Keratinocyte (primary cell): Measurements from ENCODE around the gene LIME1. TPM values are rescaled to one million over a fixed set of nuclear protein-coding genes. Genes with fewer than 3 reads are reported as not detected.
A peak's percentile ranks its signal among the peaks of the same experiment; 100 is the strongest.

ENCODE experiments used
- DNase-seq: peaks from one replicate; pipeline ENCODE4 v3.0.0-alpha.2; 2011; ENCODE audit warnings: low read depth, missing footprints, low spot score
- FAIRE-seq: peaks from 2 replicates; lab custom pipeline; 2011; peaks lifted over from hg19 to GRCh38; lab: Jason Lieb, UNC
- H2AFZ ChIP-seq: 2 replicates; pipeline ENCODE4 v1.6.0; 2012; ENCODE audit warnings: low read length, control low read depth, inconsistent platforms; ENCODE audit not compliant: control insufficient read depth
- H3K27ac ChIP-seq: 2 replicates; pipeline ENCODE4 v1.5.1; 2011; ENCODE audit warnings: low read length; ENCODE audit not compliant: control insufficient read depth, insufficient read depth
- H3K27me3 ChIP-seq: 3 replicates; pipeline ENCODE4 v1.6.0; 2011; ENCODE audit warnings: low read length; ENCODE audit not compliant: control insufficient read depth, insufficient read depth; ENCODE audit errors: extremely low read depth
- H3K36me3 ChIP-seq, 2 experiments: 2 replicates in 1 of 2; 3 replicates in 1 of 2; pipeline ENCODE4 v1.5.1; 2011; ENCODE audit warnings: low read length in 2 of 2, mild to moderate bottlenecking in 1 of 2; ENCODE audit not compliant: control insufficient read depth in 2 of 2, insufficient read depth in 2 of 2; ENCODE audit errors: extremely low read depth in 1 of 2
- H3K4me1 ChIP-seq: 3 replicates; pipeline ENCODE4 v1.5.1; 2011; ENCODE audit warnings: low read length; ENCODE audit not compliant: control insufficient read depth, insufficient read depth; ENCODE audit errors: extremely low read depth
- H3K4me2 ChIP-seq: 3 replicates; pipeline ENCODE4 v1.6.0; 2011; ENCODE audit warnings: low read depth, low read length; ENCODE audit not compliant: control insufficient read depth, insufficient read depth; ENCODE audit errors: extremely low read depth
- H3K4me3 ChIP-seq, 3 experiments: fragments of 200-600 bp in 1 of 3; sonication (generic) in 1 of 3; 2 replicates in 2 of 3; 3 replicates in 1 of 3; pipeline ENCODE4 v1.5.1; 2011 to 2016; ENCODE audit warnings: low read length in 3 of 3, mild to moderate bottlenecking in 3 of 3, control low read depth in 2 of 3, inconsistent platforms in 1 of 3, low read depth in 1 of 3, mixed read lengths in 1 of 3, mixed run types in 1 of 3, moderate library complexity in 1 of 3; ENCODE audit not compliant: control insufficient read depth in 2 of 3, insufficient read depth in 2 of 3; ENCODE audit errors: extremely low read depth in 1 of 3
- H3K79me2 ChIP-seq: 2 replicates; pipeline ENCODE4 v1.6.0; 2012; ENCODE audit warnings: low read length; ENCODE audit not compliant: control insufficient read depth, insufficient read depth
- H3K9ac ChIP-seq: 3 replicates; pipeline ENCODE4 v1.6.0; 2011; ENCODE audit warnings: low read length; ENCODE audit not compliant: control insufficient read depth, insufficient read depth; ENCODE audit errors: extremely low read depth
- H3K9me1 ChIP-seq: 3 replicates; pipeline ENCODE4 v1.6.0; 2011; ENCODE audit warnings: low read length; ENCODE audit not compliant: control insufficient read depth, insufficient read depth; ENCODE audit errors: extremely low read depth
- H3K9me3 ChIP-seq: 2 replicates; pipeline ENCODE4 v1.5.1; 2012; ENCODE audit warnings: low read depth, low read length; ENCODE audit not compliant: control insufficient read depth
- H4K20me1 ChIP-seq: 3 replicates; pipeline ENCODE4 v1.6.0; 2011; ENCODE audit warnings: low read length; ENCODE audit not compliant: control insufficient read depth, insufficient read depth; ENCODE audit errors: extremely low read depth
- CTCF ChIP-seq, 3 experiments: IDR thresholded peaks in 1 of 3; conservative IDR thresholded peaks in 1 of 3; optimal IDR thresholded peaks in 1 of 3; 2 replicates in 2 of 3; 3 replicates in 1 of 3; pipeline versions ENCODE3 to v1.5.1; 2011; ENCODE audit warnings: low read length in 3 of 3, mild to moderate bottlenecking in 3 of 3, moderate library complexity in 2 of 3, control low read depth in 1 of 3, inconsistent platforms in 1 of 3; ENCODE audit not compliant: insufficient read depth in 2 of 3; ENCODE audit errors: extremely low read depth in 1 of 3
- EZH2 ChIP-seq: IDR thresholded peaks from one replicate; pipeline ENCODE4 v1.6.1; 2012; ENCODE audit warnings: inconsistent platforms, mild to moderate bottlenecking, low read length, moderate library complexity
- dilution Hi-C: fragments of 300-500 bp; cut with MboI; formaldehyde crosslinking; loops from one replicate; pipeline ENCODE4 v1.7.0; 2020; ENCODE audit warnings: low sequenced_read_pairs; ENCODE audit not compliant: extremely low pct_ligation_motif_present
- polyA plus RNA-seq, 5 experiments: library from polyadenylated mRNA; depleted of rRNA in 3 of 5; stranded (reverse) in 3 of 5; stranded (forward) in 1 of 5; unstranded in 1 of 5; fragments of >200 nt; gene quantifications; 1 replicate in 1 of 5; 2 replicates in 3 of 5; 3 replicates in 1 of 5; pipeline versions ENCODE4 v1.2.1 to v1.2.3, GENCODE V29; 2011 to 2012; ENCODE audit warnings: missing spikeins in 2 of 5, low read depth in 1 of 5, low replicate concordance in 1 of 5

Gene LIME1
- polyA plus RNA-seq, 1 donor (not counting 4 experiments of a cell fraction or from before 2014, with no cell fraction given) = 0.75 TPM

DNA sequence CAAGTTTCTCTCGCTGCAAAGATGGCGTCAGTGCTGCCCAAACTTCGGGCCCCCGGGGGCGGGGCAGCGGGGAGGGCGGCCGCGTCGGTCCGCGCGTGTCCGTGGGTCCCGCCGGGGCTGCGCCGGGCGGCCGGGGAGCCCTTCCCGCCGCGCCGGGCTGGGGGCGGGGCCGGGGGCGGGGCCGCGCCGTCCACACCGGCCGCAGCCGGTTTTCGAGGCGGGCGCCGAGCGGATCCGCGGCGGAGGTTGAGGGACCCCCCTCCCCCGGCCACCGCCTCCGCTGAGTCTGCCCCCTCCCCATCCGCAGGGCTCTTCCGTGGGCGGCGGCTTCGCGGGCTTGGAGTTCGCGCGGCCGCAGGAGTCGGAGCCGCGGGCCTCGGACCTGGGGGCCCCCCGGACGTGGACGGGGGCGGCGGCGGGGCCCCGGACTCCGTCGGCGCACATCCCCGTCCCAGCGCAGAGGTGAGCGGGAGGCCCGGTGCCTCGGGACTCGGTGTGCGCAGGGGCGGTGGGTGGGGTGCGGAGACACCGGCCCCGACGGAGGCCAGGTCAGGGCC is 3.7 kb downstream of the LIME1 start:
- peak overlapping the region; percentile 69 for H3K9ac ChIP-seq
- dilution Hi-C loops = no loop called here
- FAIRE-seq (no peak), DNase-seq (no peak)
- no peaks in the 10 kb centered on the region for H3K27me3 ChIP-seq
- peaks cover 10 to 13% of the 10 kb centered on the region in 2 experiments for H3K36me3 ChIP-seq
- no peaks in the 10 kb centered on the region for H3K9me1 ChIP-seq
- no peaks in the 10 kb centered on the region for H3K9me3 ChIP-seq
- H3K79me2 ChIP-seq = no peaks in the 10 kb centered on the region
- peaks cover 30% of the 10 kb centered on the region for H3K4me1 ChIP-seq
- TF ChIP-seq CTCF (optimal IDR thresholded peaks at IDR 0.05 in 1 of 3, IDR thresholded peaks at IDR 0.05 in 1 of 3, conservative IDR thresholded peaks at IDR 0.05 in 1 of 3; ENCODE audit: extremely low read depth in 1 of 3, insufficient read depth in 2 of 3, low read length in 3 of 3) (no peak), EZH2 (no peak)
- peak overlapping the region; percentile 51 to 79 (median 73) for H3K4me3 ChIP-seq
- H4K20me1 ChIP-seq = no peaks in the 10 kb centered on the region
- H3K4me2 ChIP-seq = peak overlapping the region; percentile 85
- H2AFZ ChIP-seq = peak overlapping the region; percentile 12
- peak overlapping the region; percentile 28 for H3K27ac ChIP-seq

DNA sequence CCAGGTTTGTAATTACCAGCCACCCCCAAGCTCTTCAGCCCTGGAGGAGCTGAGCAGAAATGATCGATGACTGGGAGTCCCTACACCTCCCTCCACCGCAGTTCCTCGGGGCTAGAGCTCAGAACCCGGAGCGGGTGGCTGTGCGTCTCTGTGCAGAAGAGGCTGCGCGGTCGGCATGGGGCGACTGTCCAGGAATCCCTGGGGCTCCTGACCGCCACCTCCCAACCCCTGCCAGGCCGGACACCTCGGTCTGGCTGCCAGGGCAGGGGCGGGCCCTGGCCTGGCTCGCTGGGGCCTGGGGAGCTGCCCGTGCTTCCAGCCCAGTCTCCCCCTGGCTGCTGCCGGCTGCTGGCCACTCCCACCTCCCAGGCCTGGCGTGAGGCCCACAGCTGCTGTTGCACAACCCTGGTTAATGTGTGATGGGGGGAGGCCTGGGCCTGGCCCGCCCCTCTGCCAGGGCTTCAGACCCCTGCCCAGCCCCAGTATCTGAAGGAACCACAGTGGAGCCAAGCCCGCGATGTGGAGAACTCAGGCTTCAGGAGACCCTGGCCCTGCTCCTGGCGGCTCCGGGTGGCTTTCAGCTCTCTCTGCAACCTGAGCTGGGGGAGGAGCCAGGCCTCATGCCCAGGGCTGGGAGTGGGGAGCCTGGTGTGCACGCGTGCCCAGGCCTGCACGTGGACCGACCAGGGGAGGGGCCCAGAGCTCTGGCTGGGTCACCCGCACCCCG is 4.3 kb downstream of the LIME1 start:
- peak; percentile 69 for FAIRE-seq
- Histone ChIP-seq H3K36me3 (peaks cover 8 to 12% of the 10 kb centered on the region in 2 experiments), H2AFZ (peak overlapping the region; percentile 32), H3K79me2 (no peaks in the 10 kb centered on the region), H4K20me1 (no peaks in the 10 kb centered on the region), H3K9me1 (no peaks in the 10 kb centered on the region), H3K9me3 (no peaks in the 10 kb centered on the region), H3K4me2 (peak overlapping the region; percentile 85), H3K4me3 (peak overlapping the region; percentile 51 to 79 (median 73)), H3K9ac (peak overlapping the region; percentile 69), H3K27ac (peak overlapping the region; percentile 28), H3K4me1 (peaks cover 30% of the 10 kb centered on the region), H3K27me3 (no peaks in the 10 kb centered on the region)
- peak; percentile 30 for DNase-seq
- dilution Hi-C loops = no loop called here
- TF ChIP-seq CTCF (optimal IDR thresholded peaks at IDR 0.05 in 1 of 3, IDR thresholded peaks at IDR 0.05 in 1 of 3, conservative IDR thresholded peaks at IDR 0.05 in 1 of 3; ENCODE audit: extremely low read depth in 1 of 3, insufficient read depth in 2 of 3, low read length in 3 of 3) = peak in 1 of 3 experiments; percentile 34
- TF ChIP-seq EZH2 = no peak
